Gastrocnemius medialis (tissue), 4 donors: ENCODE data around the gene NMT2. TPM values are rescaled to one million over a fixed set of nuclear protein-coding genes. Genes with fewer than 3 reads are reported as not detected.
A peak's percentile ranks its signal among the peaks of the same experiment; 100 is the strongest.

ENCODE experiments used
- ATAC-seq, 2 donors: fragments of 150-250 bp; one replicate each; pipeline ENCODE4 v1.9.1; 2016
- DNase-seq, 2 donors: peaks; one replicate each; pipeline ENCODE4 v3.0.0-alpha.2; 2019
- H3K27ac ChIP-seq, 4 donors: fragments of 200-600 bp; sonication (generic); 1 replicate in 1 of 4; 2 replicates in 3 of 4; pipeline ENCODE4 v1.5.1; 2016 to 2018; ENCODE audit warnings: mild to moderate bottlenecking in 2 of 4, moderate library complexity in 1 of 4
- H3K27me3 ChIP-seq, 3 donors: fragments of 200-600 bp; sonication (generic) in 2 of 3; 1 replicate in 1 of 3; 2 replicates in 2 of 3; pipeline versions ENCODE4 v1.5.1 to v1.6.0; 2016 to 2019; ENCODE audit warnings: mild to moderate bottlenecking in 1 of 3, moderate library complexity in 1 of 3
- H3K36me3 ChIP-seq, 2 donors: fragments of 200-600 bp; sonication (generic) in 1 of 2; one replicate each; pipeline ENCODE4 v1.5.1; 2017 to 2018
- H3K4me1 ChIP-seq, 2 donors: fragments of 200-600 bp; sonication (generic) in 1 of 2; one replicate each; pipeline ENCODE4 v1.5.1; 2016 to 2017; ENCODE audit warnings: mild to moderate bottlenecking in 2 of 2
- H3K4me3 ChIP-seq, 4 donors: fragments of 200-600 bp; sonication (generic) in 3 of 4; 1 replicate in 1 of 4; 2 replicates in 3 of 4; pipeline ENCODE4 v1.5.1; 2016 to 2019; ENCODE audit warnings: mild to moderate bottlenecking in 2 of 4
- H3K9me3 ChIP-seq, 3 donors: fragments of 200-600 bp; sonication (generic) in 2 of 3; 1 replicate in 1 of 3; 2 replicates in 2 of 3; pipeline ENCODE4 v1.5.1; 2016 to 2019
- POLR2A ChIP-seq, 2 donors: fragments of 450-650 bp; IDR thresholded peaks; one replicate each; pipeline ENCODE4 v1.6.1; 2017; ENCODE audit warnings: antibody characterized with exemption in 2 of 2, mild to moderate bottlenecking in 2 of 2, moderate library complexity in 2 of 2
- in situ Hi-C, 4 donors: fragments of 200-750 bp; cut with MboI; loops; one replicate each; pipeline versions ENCODE4 v1.15.0 to v1.8.0; 2017; ENCODE audit warnings: low sequenced_read_pairs in 4 of 4
- intact Hi-C: fragments of 100-400 bp; cut with DNase I; formaldehyde crosslinking; loops from one replicate; pipeline ENCODE4 v1.15.1; 2023; ENCODE audit warnings: low total_unique reads
- total RNA-seq, 4 donors: library from RNA; depleted of rRNA; stranded (reverse); fragments of >200 nt; gene quantifications; one replicate each; pipeline versions ENCODE4 v1.1.0 to v1.2.3, GENCODE V29; 2016
- TF ChIP-seq, protein P1 (sequence below), 5 experiments: fragments of 450-650 bp in 3 of 5; fragments of 200-600 bp in 2 of 5; sonication (generic) in 2 of 5; IDR thresholded peaks in 4 of 5; conservative IDR thresholded peaks in 1 of 5; 1 replicate in 4 of 5; 2 replicates in 1 of 5; pipeline ENCODE4 v1.5.1; 2016 to 2019; ENCODE audit warnings: antibody characterized with exemption in 5 of 5, mild to moderate bottlenecking in 3 of 5, moderate library complexity in 3 of 5

The NMT2 gene
- total RNA-seq, 4 donors from 2014 or later, result 6.0 to 10.3 (median 8.2) TPM

DNA sequence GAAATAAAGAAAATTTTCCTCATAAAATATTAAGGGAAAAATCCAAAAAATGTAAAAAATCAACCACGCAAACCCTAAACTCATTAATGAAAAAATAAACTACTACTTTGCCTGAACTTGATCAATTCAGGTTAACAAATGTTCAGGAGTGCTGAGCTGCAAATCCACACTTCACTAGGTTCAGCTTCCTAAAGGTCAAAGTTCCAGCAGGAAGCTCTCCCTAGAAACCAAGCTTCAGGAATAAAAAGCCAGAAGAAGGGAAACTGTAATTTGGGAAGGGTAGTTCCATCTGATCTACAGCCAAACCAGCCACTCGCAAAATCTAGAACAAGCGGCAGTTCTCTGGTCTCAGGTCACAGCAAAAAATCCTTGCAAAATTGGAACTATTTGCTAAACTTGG is 7.8 kb upstream of the NMT2 start:
- H3K9me3 ChIP-seq, result no peaks in the 10 kb centered on the region

DNA sequence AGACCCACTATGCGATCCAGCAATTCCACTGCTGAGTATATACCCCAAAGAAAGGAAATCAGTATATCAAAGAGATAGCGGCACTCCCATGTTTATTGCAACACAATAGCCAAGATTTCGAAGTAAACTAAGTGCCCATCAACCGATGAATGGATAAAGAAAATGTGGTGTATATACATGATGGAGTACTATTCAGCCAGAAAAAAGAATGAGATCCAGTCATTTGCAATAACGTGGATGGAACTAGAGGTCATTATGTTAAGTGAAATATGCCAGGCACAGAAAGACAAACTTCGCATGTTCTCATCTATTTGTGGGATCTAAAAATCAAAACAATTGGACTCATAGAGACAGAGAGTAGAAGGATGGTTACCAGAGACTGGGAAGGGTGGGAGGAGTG is 7.1 kb upstream of the NMT2 start:
- Histone ChIP-seq H3K27me3 (no peaks in the 10 kb centered on the region), H3K9me3 (no peaks in the 10 kb centered on the region), H3K36me3 (no peaks in the 10 kb centered on the region), H3K4me1 (peaks cover 0 to 5% of the 10 kb centered on the region in 2 donors), H3K27ac (no peak overlapping the region), H3K4me3 (no peak overlapping the region)
- ATAC-seq (no peak), DNase-seq (no peak)
- intact Hi-C loops, result no loop called here
- in situ Hi-C loops, result no loop called here
- no peak for TF ChIP-seq POLR2A (IDR thresholded peaks at IDR 0.05)
- TF ChIP-seq, protein P1, sequence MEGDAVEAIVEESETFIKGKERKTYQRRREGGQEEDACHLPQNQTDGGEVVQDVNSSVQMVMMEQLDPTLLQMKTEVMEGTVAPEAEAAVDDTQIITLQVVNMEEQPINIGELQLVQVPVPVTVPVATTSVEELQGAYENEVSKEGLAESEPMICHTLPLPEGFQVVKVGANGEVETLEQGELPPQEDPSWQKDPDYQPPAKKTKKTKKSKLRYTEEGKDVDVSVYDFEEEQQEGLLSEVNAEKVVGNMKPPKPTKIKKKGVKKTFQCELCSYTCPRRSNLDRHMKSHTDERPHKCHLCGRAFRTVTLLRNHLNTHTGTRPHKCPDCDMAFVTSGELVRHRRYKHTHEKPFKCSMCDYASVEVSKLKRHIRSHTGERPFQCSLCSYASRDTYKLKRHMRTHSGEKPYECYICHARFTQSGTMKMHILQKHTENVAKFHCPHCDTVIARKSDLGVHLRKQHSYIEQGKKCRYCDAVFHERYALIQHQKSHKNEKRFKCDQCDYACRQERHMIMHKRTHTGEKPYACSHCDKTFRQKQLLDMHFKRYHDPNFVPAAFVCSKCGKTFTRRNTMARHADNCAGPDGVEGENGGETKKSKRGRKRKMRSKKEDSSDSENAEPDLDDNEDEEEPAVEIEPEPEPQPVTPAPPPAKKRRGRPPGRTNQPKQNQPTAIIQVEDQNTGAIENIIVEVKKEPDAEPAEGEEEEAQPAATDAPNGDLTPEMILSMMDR (IDR thresholded peaks at IDR 0.05 in 4 of 5, conservative IDR thresholded peaks at IDR 0.05 in 1 of 5), result no peak

More for the DNA sequence above, 7.8 kb upstream of the NMT2 start:
- in situ Hi-C loops (no loop called here), intact Hi-C loops (no loop called here)
- no peaks in the 10 kb centered on the region for H3K36me3 ChIP-seq
- no peak for DNase-seq
- no peak overlapping the region for H3K27ac ChIP-seq
- ATAC-seq, result no peak
- TF ChIP-seq, protein P1 (IDR thresholded peaks at IDR 0.05 in 4 of 5, conservative IDR thresholded peaks at IDR 0.05 in 1 of 5), result no peak
- no peak for TF ChIP-seq POLR2A (IDR thresholded peaks at IDR 0.05)
- no peak overlapping the region for H3K4me3 ChIP-seq
- no peaks in the 10 kb centered on the region for H3K4me1 ChIP-seq
- H3K27me3 ChIP-seq, result no peaks in the 10 kb centered on the region

DNA sequence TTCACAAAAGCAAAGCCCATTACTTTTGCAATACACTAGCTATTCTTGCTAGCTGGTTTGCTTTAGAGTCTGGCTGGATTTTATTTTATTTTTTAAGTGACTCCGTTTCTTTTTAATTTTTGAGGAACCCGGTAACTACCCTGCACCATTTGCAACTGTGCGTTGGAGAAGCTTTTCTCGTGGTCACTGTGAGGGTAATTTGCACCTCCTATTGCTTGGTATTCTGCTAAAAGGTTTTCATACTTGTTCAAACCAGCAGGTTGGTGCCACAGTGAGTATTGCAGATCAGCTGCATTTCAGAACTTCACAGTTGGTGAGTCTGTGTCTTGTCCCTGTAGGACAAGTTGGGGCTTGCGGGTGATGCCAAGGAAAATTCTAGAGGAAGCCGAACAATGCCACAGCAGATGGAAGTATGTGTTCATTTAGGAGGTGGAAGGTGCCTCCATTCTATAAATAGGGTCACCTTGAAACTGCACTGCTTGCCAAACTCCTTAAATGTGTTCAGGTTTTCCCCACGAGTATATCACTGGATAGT is 3.9 kb upstream of the NMT2 start:
- intact Hi-C loops (no loop called here), in situ Hi-C loops (loop anchor here in 1 of 4 donors (25.0 kb wide), 1 partner anchor 1640 kb away; the partner anchor contains the start of gene RSU1)
- Histone ChIP-seq H3K4me1 (peaks cover 18 to 23% of the 10 kb centered on the region in 2 donors), H3K36me3 (no peaks in the 10 kb centered on the region), H3K9me3 (no peaks in the 10 kb centered on the region), H3K27ac (no peak overlapping the region), H3K4me3 (no peak overlapping the region), H3K27me3 (no peaks in the 10 kb centered on the region)
- TF ChIP-seq, protein P1 (IDR thresholded peaks at IDR 0.05 in 4 of 5, conservative IDR thresholded peaks at IDR 0.05 in 1 of 5), result no peak
- TF ChIP-seq POLR2A (IDR thresholded peaks at IDR 0.05), result no peak
- no peak for ATAC-seq
- DNase-seq, result no peak

DNA sequence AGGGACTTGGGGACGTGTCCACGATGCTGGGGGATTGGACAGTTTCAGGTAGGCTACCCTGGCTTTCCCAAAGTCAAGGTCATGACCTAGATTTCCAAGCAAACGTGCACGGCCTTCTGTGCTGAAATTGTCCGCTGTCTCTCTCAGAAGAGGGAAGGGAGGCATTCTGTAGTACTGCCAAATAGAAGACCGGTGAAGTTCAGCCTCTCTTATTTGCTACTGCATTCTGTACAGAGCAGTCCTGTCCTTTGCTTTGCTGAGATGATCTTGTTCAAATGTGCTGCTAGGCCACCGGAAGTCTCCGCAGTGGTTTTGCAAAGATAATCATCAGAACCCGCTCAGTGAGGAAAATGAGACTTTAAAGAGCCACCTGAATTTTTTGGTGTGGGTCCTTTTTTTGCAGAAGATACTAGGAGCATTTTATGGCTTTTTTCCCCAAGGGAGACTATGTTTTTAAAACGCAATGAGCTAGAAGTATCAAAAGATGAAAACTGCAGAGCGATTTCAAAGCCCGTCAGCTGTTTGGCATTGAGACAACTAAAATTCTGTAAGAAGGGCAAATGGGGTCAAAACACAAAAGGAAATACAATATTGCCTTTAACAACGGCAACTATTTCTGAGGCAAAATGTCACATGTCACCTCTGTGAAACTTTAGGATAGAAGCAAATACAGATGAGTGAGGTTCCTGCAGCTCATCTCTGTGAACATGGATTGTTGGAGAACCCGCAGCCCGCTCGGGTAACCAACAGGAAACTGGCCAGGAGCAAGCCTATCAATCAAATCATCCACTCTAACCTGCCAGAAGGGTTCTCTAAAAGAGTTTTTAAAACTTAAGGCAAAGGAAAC is 1.3 kb upstream of the NMT2 start:
- Histone ChIP-seq H3K4me1 (peaks cover 34 to 37% of the 10 kb centered on the region in 2 donors), H3K36me3 (no peaks in the 10 kb centered on the region), H3K27me3 (no peaks in the 10 kb centered on the region), H3K4me3 (peak overlapping the region in 3 of 4 donors; percentile 9 to 48 (median 37)), H3K27ac (peak overlapping the region; percentile 32 to 64 (median 52)), H3K9me3 (no peaks in the 10 kb centered on the region)
- no peak for DNase-seq
- TF ChIP-seq POLR2A (IDR thresholded peaks at IDR 0.05), result no peak
- TF ChIP-seq, protein P1 (IDR thresholded peaks at IDR 0.05 in 4 of 5, conservative IDR thresholded peaks at IDR 0.05 in 1 of 5), result no peak
- in situ Hi-C loops (loop anchor here in 1 of 4 donors (25.0 kb wide), 1 partner anchor 1643 kb away; the partner anchor contains the start of gene RSU1), intact Hi-C loops (loop anchor here (1.0 to 5.0 kb wide), 6 partner anchors 72 to 1268 kb away; partner anchors contain the start of genes DCLRE1C, PTER, RPP38 and SUV39H2)
- no peak for ATAC-seq
